GM12874 (cell line): ENCODE data around the gene FAM219A.

Source experiments
- CTCF ChIP-seq: IDR thresholded peaks from 2 replicates; pipeline ENCODE4 v1.5.1; 2011; ENCODE audit warnings: low read depth, mild to moderate bottlenecking, control low read depth, low read length, moderate library complexity; ENCODE audit not compliant: insufficient read depth

The FAM219A gene

GRCh38 chr9:34484678-34485077 lies 26.3 kb upstream of the FAM219A start:
- no peak for TF ChIP-seq CTCF

- no peak for TF ChIP-seq CTCF
These were observed 21.1 kb upstream of the FAM219A start for GRCh38 chr9:34479431-34479866.

GRCh38 chr9:34477541-34477940 lies 19.2 kb upstream of the FAM219A start:
- TF ChIP-seq CTCF = no peak

GRCh38 chr9:34475097-34475496 lies 16.7 kb upstream of the FAM219A start:
- no peak for TF ChIP-seq CTCF

GRCh38 chr9:34465468-34465867 lies 7.1 kb upstream of the FAM219A start:
- TF ChIP-seq CTCF = no peak

GRCh38 chr9:34464571-34464970 lies 6.2 kb upstream of the FAM219A start:
- TF ChIP-seq CTCF = no peak

GRCh38 chr9:34463901-34464232 lies 5.5 kb upstream of the FAM219A start:
- TF ChIP-seq CTCF = no peak
